WTC11 (cell line): ENCODE results near the gene NECTIN4. TPM values are rescaled to one million over a fixed set of nuclear protein-coding genes. Genes with fewer than 3 reads are reported as not detected.

ENCODE experiments used
- ATF1 ChIP-seq: sonication (generic); formaldehyde crosslinking; IDR thresholded peaks from 2 replicates; pipeline ENCODE4 v1.8.1; 2023; ENCODE audit warnings: mild to moderate bottlenecking, moderate library complexity, missing genetic modification reagents
- CREM ChIP-seq: sonication (generic); formaldehyde crosslinking; IDR thresholded peaks from 2 replicates; pipeline ENCODE4 v1.8.1; 2022; ENCODE audit warnings: mild to moderate bottlenecking, missing genetic modification reagents, moderate library complexity
- ETV6 ChIP-seq: sonication (generic); formaldehyde crosslinking; IDR thresholded peaks from 2 replicates; pipeline ENCODE4 v1.8.1; 2022; ENCODE audit warnings: mild to moderate bottlenecking, missing genetic modification reagents
- FOXK1 ChIP-seq: sonication (generic); formaldehyde crosslinking; IDR thresholded peaks from 2 replicates; pipeline ENCODE4 v1.8.0; 2022; ENCODE audit warnings: mild to moderate bottlenecking, moderate library complexity, missing genetic modification reagents
- JUN ChIP-seq: sonication (generic); formaldehyde crosslinking; IDR thresholded peaks from 2 replicates; pipeline ENCODE4 v1.8.0; 2023; ENCODE audit warnings: mild to moderate bottlenecking, missing genetic modification reagents
- NFYB ChIP-seq: sonication (generic); formaldehyde crosslinking; conservative IDR thresholded peaks from 2 replicates; pipeline ENCODE4 v1.8.0; 2022; ENCODE audit warnings: low read depth, missing genetic modification reagents
- OVOL2 ChIP-seq: fragments of 250-450 bp; sonication (Bioruptor Pico); IDR thresholded peaks from 2 replicates; pipeline ENCODE4 v1.9.0; 2021; ENCODE audit warnings: mild to moderate bottlenecking, borderline replicate concordance
- SOX15 ChIP-seq: fragments of 250-450 bp; sonication (Bioruptor Pico); IDR thresholded peaks from 2 replicates; pipeline ENCODE4 v1.9.0; 2021; ENCODE audit warnings: mild to moderate bottlenecking
- TCF7 ChIP-seq: sonication (generic); formaldehyde crosslinking; IDR thresholded peaks from 2 replicates; pipeline ENCODE4 v1.8.0; 2022; ENCODE audit warnings: mild to moderate bottlenecking, low read depth, missing genetic modification reagents, moderate library complexity
- ZNF121 ChIP-seq: sonication (generic); formaldehyde crosslinking; IDR thresholded peaks from 2 replicates; pipeline ENCODE4 v1.8.0; 2023; ENCODE audit warnings: missing genetic modification reagents
- ZNF416 ChIP-seq: fragments of 250-450 bp; sonication (Bioruptor Pico); IDR thresholded peaks from 2 replicates; pipeline ENCODE4 v1.9.0; 2021; ENCODE audit warnings: mild to moderate bottlenecking, inconsistent platforms
- total RNA-seq: library from RNA; stranded (reverse); gene quantifications from 3 replicates; pipeline ENCODE4 v1.2.3, GENCODE V29; 2021
- TF ChIP-seq, protein P1 (sequence below): sonication (generic); formaldehyde crosslinking; IDR thresholded peaks from 2 replicates; pipeline ENCODE4 v1.8.0; 2023; ENCODE audit warnings: missing genetic modification reagents, mild to moderate bottlenecking, borderline replicate concordance
- TF ChIP-seq, protein P2 (sequence below): sonication (generic); formaldehyde crosslinking; IDR thresholded peaks from 2 replicates; pipeline ENCODE4 v1.8.1; 2023; ENCODE audit warnings: mild to moderate bottlenecking, missing genetic modification reagents, moderate library complexity
- TF ChIP-seq, protein P3 (sequence below): sonication (generic); formaldehyde crosslinking; IDR thresholded peaks from 2 replicates; pipeline ENCODE4 v1.8.0; 2022; ENCODE audit warnings: mild to moderate bottlenecking, missing genetic modification reagents
- TF ChIP-seq, protein P4 (sequence below): fragments of 250-450 bp; sonication (Bioruptor Pico); conservative IDR thresholded peaks from 2 replicates; pipeline ENCODE4 v1.9.0; 2021; ENCODE audit warnings: mild to moderate bottlenecking
- TF ChIP-seq, protein P5 (sequence below): fragments of 250-450 bp; sonication (Bioruptor Pico); IDR thresholded peaks from 2 replicates; pipeline ENCODE4 v1.9.0; 2021; ENCODE audit warnings: moderate library complexity, mild to moderate bottlenecking, inconsistent platforms, borderline replicate concordance
- TF ChIP-seq, protein P6 (sequence below): sonication (generic); formaldehyde crosslinking; IDR thresholded peaks from 2 replicates; pipeline ENCODE4 v1.8.0; 2022; ENCODE audit warnings: mild to moderate bottlenecking, missing genetic modification reagents
- TF ChIP-seq, protein P7 (sequence below): sonication (generic); formaldehyde crosslinking; IDR thresholded peaks from 2 replicates; pipeline ENCODE4 v1.8.1; 2022; ENCODE audit warnings: mild to moderate bottlenecking, moderate library complexity, missing genetic modification reagents
- TF ChIP-seq, protein P8 (sequence below): sonication (generic); formaldehyde crosslinking; IDR thresholded peaks from 2 replicates; pipeline ENCODE4 v1.8.1; 2023; ENCODE audit warnings: mild to moderate bottlenecking, missing genetic modification reagents, moderate library complexity

Gene NECTIN4
- total RNA-seq, 1 experiment from 2014 or later = 1.7 TPM

DNA sequence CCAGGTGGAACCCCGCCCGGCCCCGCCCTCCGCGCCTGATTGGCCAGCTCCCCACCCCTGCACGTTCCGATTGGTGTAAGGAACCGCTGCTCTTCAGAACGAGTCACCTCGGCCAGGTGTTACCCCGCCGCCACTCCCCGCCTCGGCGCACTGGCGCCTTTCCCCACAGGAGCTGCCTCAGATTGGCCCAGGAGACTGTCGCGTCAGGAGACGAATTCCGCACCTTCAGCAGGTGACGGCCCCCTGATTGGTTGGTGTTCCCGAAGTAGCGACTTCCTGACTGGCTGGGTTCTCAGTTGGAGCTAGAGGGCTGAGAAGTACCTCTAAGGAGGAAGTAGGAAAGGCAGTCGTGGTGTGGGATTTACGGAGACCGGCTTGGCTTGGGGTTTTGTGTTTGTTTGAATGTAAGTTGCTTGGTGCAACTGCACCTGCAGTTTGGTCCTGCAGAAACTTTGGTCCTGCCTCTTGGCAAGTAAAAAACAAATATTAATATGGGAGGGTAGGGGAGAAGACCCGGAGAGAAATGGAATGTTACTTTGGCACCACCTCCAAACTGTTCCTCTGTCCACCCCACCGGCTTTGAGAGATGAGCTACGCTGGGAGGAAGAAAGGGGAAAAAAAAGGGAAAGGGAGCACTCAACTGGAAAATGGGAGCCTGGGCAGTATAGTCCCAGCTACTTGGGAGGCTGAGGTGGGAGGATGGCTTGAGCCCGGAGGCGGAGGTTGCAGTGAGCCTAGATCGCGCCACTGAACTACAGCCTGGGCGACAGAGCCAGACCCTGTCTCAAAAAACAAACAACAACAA lies 68.0 kb downstream of the NECTIN4 start (continued):
- TF ChIP-seq CREM (CRISPR knock-in tag) (peak; percentile 80; the same call in 1 of the 2 replicates), TCF7 (CRISPR knock-in tag) (no peak), ATF1 (no peak), ZNF121 (CRISPR knock-in tag) (peak; percentile 91), ETV6 (CRISPR knock-in tag) (peak; percentile 82; the same call in 1 of the 2 replicates), NFYB (CRISPR knock-in tag) (peak; percentile 92), ZNF416 (CRISPR knock-in tag) (no peak), FOXK1 (CRISPR knock-in tag) (peak; percentile 79; the same call in 1 of the 2 replicates), JUN (CRISPR knock-in tag) (0 out of 2 replicates have a peak, but pooled peaks have one; percentile 41), SOX15 (CRISPR knock-in tag) (no peak), OVOL2 (CRISPR knock-in tag) (no peak)
- TF ChIP-seq, protein P1, sequence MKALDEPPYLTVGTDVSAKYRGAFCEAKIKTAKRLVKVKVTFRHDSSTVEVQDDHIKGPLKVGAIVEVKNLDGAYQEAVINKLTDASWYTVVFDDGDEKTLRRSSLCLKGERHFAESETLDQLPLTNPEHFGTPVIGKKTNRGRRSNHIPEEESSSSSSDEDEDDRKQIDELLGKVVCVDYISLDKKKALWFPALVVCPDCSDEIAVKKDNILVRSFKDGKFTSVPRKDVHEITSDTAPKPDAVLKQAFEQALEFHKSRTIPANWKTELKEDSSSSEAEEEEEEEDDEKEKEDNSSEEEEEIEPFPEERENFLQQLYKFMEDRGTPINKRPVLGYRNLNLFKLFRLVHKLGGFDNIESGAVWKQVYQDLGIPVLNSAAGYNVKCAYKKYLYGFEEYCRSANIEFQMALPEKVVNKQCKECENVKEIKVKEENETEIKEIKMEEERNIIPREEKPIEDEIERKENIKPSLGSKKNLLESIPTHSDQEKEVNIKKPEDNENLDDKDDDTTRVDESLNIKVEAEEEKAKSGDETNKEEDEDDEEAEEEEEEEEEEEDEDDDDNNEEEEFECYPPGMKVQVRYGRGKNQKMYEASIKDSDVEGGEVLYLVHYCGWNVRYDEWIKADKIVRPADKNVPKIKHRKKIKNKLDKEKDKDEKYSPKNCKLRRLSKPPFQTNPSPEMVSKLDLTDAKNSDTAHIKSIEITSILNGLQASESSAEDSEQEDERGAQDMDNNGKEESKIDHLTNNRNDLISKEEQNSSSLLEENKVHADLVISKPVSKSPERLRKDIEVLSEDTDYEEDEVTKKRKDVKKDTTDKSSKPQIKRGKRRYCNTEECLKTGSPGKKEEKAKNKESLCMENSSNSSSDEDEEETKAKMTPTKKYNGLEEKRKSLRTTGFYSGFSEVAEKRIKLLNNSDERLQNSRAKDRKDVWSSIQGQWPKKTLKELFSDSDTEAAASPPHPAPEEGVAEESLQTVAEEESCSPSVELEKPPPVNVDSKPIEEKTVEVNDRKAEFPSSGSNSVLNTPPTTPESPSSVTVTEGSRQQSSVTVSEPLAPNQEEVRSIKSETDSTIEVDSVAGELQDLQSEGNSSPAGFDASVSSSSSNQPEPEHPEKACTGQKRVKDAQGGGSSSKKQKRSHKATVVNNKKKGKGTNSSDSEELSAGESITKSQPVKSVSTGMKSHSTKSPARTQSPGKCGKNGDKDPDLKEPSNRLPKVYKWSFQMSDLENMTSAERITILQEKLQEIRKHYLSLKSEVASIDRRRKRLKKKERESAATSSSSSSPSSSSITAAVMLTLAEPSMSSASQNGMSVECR (CRISPR knock-in tag) = 0 out of 2 replicates have a peak, but pooled peaks have one; percentile 29
- TF ChIP-seq, protein P2, sequence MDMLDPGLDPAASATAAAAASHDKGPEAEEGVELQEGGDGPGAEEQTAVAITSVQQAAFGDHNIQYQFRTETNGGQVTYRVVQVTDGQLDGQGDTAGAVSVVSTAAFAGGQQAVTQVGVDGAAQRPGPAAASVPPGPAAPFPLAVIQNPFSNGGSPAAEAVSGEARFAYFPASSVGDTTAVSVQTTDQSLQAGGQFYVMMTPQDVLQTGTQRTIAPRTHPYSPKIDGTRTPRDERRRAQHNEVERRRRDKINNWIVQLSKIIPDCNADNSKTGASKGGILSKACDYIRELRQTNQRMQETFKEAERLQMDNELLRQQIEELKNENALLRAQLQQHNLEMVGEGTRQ (CRISPR knock-in tag) = peak; percentile 45
- TF ChIP-seq, protein P3, sequence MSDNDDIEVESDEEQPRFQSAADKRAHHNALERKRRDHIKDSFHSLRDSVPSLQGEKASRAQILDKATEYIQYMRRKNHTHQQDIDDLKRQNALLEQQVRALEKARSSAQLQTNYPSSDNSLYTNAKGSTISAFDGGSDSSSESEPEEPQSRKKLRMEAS (CRISPR knock-in tag) = peak; percentile 92
- TF ChIP-seq, protein P4, sequence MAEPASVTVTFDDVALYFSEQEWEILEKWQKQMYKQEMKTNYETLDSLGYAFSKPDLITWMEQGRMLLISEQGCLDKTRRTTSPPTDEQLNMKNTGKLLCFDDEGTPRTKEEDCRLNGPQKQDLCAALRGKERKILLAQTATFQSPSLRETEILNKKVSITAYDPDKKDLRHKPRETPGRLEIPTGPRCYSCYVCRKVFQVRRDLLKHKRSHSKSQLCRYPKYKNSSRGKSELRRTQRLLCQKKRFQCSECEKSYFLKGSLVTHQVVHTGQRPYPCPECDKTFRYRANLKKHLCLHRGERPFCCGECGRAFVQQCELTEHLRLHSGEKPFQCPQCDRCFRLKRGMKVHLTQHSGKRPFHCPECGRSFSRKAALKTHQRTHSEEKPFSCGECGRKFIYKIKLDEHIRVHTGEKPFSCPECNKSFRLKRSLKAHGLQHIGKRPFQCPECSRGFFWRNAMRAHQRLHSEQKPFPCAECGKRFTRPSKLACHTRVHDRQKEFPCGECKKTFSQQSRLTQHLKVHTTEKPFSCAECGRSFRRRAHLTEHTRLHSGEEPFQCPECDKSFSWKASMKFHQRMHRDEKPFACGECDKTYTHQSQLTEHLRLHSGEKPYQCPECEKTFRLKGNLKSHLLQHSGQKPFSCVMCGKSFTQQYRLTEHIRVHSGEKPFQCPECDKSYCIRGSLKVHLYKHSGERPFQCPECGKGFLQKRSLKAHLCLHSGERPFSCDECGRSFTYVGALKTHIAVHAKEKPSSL = no peak
- TF ChIP-seq, protein P5, sequence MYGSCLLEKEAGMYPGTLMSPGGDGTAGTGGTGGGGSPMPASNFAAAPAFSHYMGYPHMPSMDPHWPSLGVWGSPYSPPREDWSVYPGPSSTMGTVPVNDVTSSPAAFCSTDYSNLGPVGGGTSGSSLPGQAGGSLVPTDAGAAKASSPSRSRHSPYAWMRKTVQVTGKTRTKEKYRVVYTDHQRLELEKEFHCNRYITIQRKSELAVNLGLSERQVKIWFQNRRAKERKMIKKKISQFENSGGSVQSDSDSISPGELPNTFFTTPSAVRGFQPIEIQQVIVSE (CRISPR knock-in tag) = no peak
- TF ChIP-seq, protein P6, sequence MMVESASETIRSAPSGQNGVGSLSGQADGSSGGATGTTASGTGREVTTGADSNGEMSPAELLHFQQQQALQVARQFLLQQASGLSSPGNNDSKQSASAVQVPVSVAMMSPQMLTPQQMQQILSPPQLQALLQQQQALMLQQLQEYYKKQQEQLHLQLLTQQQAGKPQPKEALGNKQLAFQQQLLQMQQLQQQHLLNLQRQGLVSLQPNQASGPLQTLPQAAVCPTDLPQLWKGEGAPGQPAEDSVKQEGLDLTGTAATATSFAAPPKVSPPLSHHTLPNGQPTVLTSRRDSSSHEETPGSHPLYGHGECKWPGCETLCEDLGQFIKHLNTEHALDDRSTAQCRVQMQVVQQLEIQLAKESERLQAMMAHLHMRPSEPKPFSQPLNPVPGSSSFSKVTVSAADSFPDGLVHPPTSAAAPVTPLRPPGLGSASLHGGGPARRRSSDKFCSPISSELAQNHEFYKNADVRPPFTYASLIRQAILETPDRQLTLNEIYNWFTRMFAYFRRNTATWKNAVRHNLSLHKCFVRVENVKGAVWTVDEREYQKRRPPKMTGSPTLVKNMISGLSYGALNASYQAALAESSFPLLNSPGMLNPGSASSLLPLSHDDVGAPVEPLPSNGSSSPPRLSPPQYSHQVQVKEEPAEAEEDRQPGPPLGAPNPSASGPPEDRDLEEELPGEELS (CRISPR knock-in tag) = peak; percentile 78
- TF ChIP-seq, protein P7, sequence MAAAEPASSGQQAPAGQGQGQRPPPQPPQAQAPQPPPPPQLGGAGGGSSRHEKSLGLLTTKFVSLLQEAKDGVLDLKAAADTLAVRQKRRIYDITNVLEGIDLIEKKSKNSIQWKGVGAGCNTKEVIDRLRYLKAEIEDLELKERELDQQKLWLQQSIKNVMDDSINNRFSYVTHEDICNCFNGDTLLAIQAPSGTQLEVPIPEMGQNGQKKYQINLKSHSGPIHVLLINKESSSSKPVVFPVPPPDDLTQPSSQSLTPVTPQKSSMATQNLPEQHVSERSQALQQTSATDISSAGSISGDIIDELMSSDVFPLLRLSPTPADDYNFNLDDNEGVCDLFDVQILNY (CRISPR knock-in tag) = peak; percentile 88; the same call in 1 of the 2 replicates
- TF ChIP-seq, protein P8, sequence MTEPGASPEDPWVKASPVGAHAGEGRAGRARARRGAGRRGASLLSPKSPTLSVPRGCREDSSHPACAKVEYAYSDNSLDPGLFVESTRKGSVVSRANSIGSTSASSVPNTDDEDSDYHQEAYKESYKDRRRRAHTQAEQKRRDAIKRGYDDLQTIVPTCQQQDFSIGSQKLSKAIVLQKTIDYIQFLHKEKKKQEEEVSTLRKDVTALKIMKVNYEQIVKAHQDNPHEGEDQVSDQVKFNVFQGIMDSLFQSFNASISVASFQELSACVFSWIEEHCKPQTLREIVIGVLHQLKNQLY (CRISPR knock-in tag) = no peak
